IMR-90 (cell line): ENCODE data around the gene STOML1. TPM values are rescaled to one million over a fixed set of nuclear protein-coding genes. Genes with fewer than 3 reads are reported as not detected.

Experiments
- ATAC-seq: fragments of 200-7000 bp; cut with Tn5 transposase; 2 replicates; pipeline ENCODE4 v1.9.1; 2020; ENCODE audit warnings: low read depth, mild to moderate bottlenecking, moderate library complexity
- BruUV-seq: library from RNA; stranded (reverse); fragments of 400-500 nt; replicated peaks from 2 replicates; lab custom pipeline; 2021; lab: Mats Ljungman, UMichigan
- CTCF ChIA-PET: fragments of 300-600 bp; formaldehyde crosslinking; extraction: SDS; loops from one replicate; lab custom pipeline; 2021; ENCODE audit warnings: antibody characterized with exemption; lab: Yijun Ruan, JAX
- POLR2A ChIA-PET: fragments of 300-600 bp; sonication (Branson Sonifier 250); formaldehyde crosslinking; loops from one replicate; lab custom pipeline; 2022; ENCODE audit warnings: antibody characterized with exemption; ENCODE audit not compliant: unreplicated experiment; lab: Charles Lee
- DNase-seq: peaks from one replicate; pipeline ENCODE4 v3.0.0; 2013
- H2AFZ ChIP-seq: replicated peaks from 2 replicates; pipeline ENCODE3; 2013; ENCODE audit warnings: low read length, mild to moderate bottlenecking; ENCODE audit not compliant: poor library complexity
- H2AK5ac ChIP-seq: 2 replicates; pipeline ENCODE4 v1.6.1; 2013; ENCODE audit warnings: low read depth, low read length, inconsistent platforms
- H2AK9ac ChIP-seq: replicated peaks from 2 replicates; pipeline ENCODE3; 2013; ENCODE audit warnings: mild to moderate bottlenecking, low read depth, low read length, moderate library complexity; ENCODE audit not compliant: poor library complexity
- H2BK120ac ChIP-seq: 2 replicates; pipeline ENCODE4 v1.6.1; 2013; ENCODE audit warnings: low read depth, low read length, inconsistent platforms
- H2BK15ac ChIP-seq: 3 replicates; pipeline ENCODE4 v1.6.1; 2013; ENCODE audit warnings: low read depth, low read length, inconsistent platforms
- H2BK20ac ChIP-seq: 2 replicates; pipeline ENCODE4 v1.6.1; 2013; ENCODE audit warnings: low read depth, mild to moderate bottlenecking, inconsistent platforms, low read length, moderate library complexity
- H2BK5ac ChIP-seq: 2 replicates; pipeline ENCODE4 v1.6.1; 2013; ENCODE audit warnings: mild to moderate bottlenecking, low read depth, low read length, inconsistent platforms; ENCODE audit not compliant: poor library complexity, severe bottlenecking
- H3K14ac ChIP-seq: replicated peaks from 2 replicates; pipeline ENCODE4 v1.6.1; 2013; ENCODE audit warnings: low read depth, low read length, inconsistent platforms
- H3K18ac ChIP-seq: 2 replicates; pipeline ENCODE4 v1.6.1; 2013; ENCODE audit warnings: low read depth, low read length, control low read depth
- H3K23ac ChIP-seq: 2 replicates; pipeline ENCODE4 v1.6.1; 2013; ENCODE audit warnings: low read depth, low read length, inconsistent platforms
- H3K27ac ChIP-seq: 2 replicates; pipeline ENCODE4 v1.5.1; 2013; ENCODE audit warnings: mild to moderate bottlenecking, control low read depth, low read length; ENCODE audit not compliant: insufficient read depth
- H3K27me3 ChIP-seq: 2 replicates; pipeline ENCODE4 v1.6.1; 2013; ENCODE audit warnings: low read length; ENCODE audit not compliant: control insufficient read depth, insufficient read depth
- H3K36me3 ChIP-seq: 2 replicates; pipeline ENCODE4 v1.6.1; 2013; ENCODE audit warnings: low read length, mixed read lengths; ENCODE audit not compliant: control insufficient read depth, insufficient read depth
- H3K4ac ChIP-seq: 2 replicates; pipeline ENCODE4 v1.6.1; 2013; ENCODE audit warnings: low read depth, low read length, inconsistent platforms
- H3K4me1 ChIP-seq: 2 replicates; pipeline ENCODE4 v1.6.1; 2013; ENCODE audit warnings: low read length, mixed read lengths; ENCODE audit not compliant: control insufficient read depth, insufficient read depth
- H3K4me2 ChIP-seq: 2 replicates; pipeline ENCODE4 v1.6.1; 2013; ENCODE audit warnings: low read depth, mild to moderate bottlenecking, control low read depth, low read length, moderate library complexity
- H3K4me3 ChIP-seq: 2 replicates; pipeline ENCODE4 v1.5.1; 2013; ENCODE audit warnings: low read depth, mild to moderate bottlenecking, control low read depth, low read length, moderate library complexity; ENCODE audit not compliant: insufficient read depth
- H3K56ac ChIP-seq: 2 replicates; pipeline ENCODE4 v1.6.1; 2013; ENCODE audit warnings: low read length, inconsistent platforms; ENCODE audit not compliant: insufficient read depth; ENCODE audit errors: extremely low read depth
- H3K79me1 ChIP-seq, 2 experiments: 2 replicates each; pipeline ENCODE4 v1.6.1; 2013; ENCODE audit warnings: low read length in 2 of 2, inconsistent platforms in 1 of 2, low read depth in 1 of 2
- H3K9ac ChIP-seq: 2 replicates; pipeline ENCODE4 v1.6.1; 2013; ENCODE audit warnings: low read depth, low read length, control low read depth
- H3K9me1 ChIP-seq: 2 replicates; pipeline ENCODE4 v1.6.1; 2013; ENCODE audit warnings: low read length, inconsistent platforms; ENCODE audit not compliant: insufficient read depth
- H3K9me3 ChIP-seq: 2 replicates; pipeline ENCODE4 v1.6.1; 2013; ENCODE audit warnings: low read length; ENCODE audit not compliant: control insufficient read depth, insufficient read depth
- H4K20me1 ChIP-seq: 2 replicates; pipeline ENCODE4 v1.6.1; 2013; ENCODE audit warnings: low read length, inconsistent platforms; ENCODE audit not compliant: insufficient read depth
- H4K5ac ChIP-seq: 2 replicates; pipeline ENCODE4 v1.6.1; 2013; ENCODE audit warnings: mild to moderate bottlenecking, low read depth, low read length, control low read depth
- H4K8ac ChIP-seq, 2 experiments: 2 replicates each; pipeline ENCODE4 v1.6.1; 2013; ENCODE audit warnings: low read depth in 2 of 2, low read length in 2 of 2, control low read depth in 1 of 2, inconsistent platforms in 1 of 2
- H4K91ac ChIP-seq: 2 replicates; pipeline ENCODE4 v1.6.1; 2013; ENCODE audit warnings: low read depth, low read length, inconsistent platforms; ENCODE audit not compliant: insufficient read depth
- MAZ ChIP-seq: IDR thresholded peaks from 2 replicates; pipeline ENCODE4 v1.6.1; 2012; ENCODE audit warnings: low read depth, mild to moderate bottlenecking, low read length, improper control_type of control experiment, moderate library complexity, borderline replicate concordance
- RCOR1 ChIP-seq: IDR thresholded peaks from 2 replicates; pipeline ENCODE4 v1.6.1; 2012; ENCODE audit warnings: mild to moderate bottlenecking, low read length, improper control_type of control experiment; ENCODE audit not compliant: insufficient replicate concordance
- WGBS, 2 experiments: methylation state at CpG; one replicate each; pipeline versions ENCODE4 v1.1.5 to v1.1.7; 2013; ENCODE audit warnings: missing lambda C conversion rate in 2 of 2; ENCODE audit not compliant: insufficient read length in 1 of 2; ENCODE audit errors: extremely low coverage in 2 of 2; 5-methylcytosine and 5-hydroxymethylcytosine counted together
- dilution Hi-C: fragments of 300-500 bp; cut with HindIII; formaldehyde crosslinking; loops from one replicate; pipeline ENCODE4 v1.14.3; 2018; ENCODE audit warnings: low sequenced_read_pairs; ENCODE audit not compliant: unreplicated experiment
- in situ Hi-C: fragments of 300-500 bp; cut with MboI; formaldehyde crosslinking; loops from 3 replicates; pipeline ENCODE4 v1.14.3; 2019; ENCODE audit warnings: low sequenced_read_pairs, inconsistent platforms, mixed read lengths
- intact Hi-C: fragments of 100-400 bp; cut with micrococcal nuclease; formaldehyde crosslinking; loops from 2 replicates; pipeline ENCODE4 v1.10.0; 2022
- polyA plus RNA-seq, 3 experiments: library from polyadenylated mRNA; depleted of rRNA; stranded (reverse); fragments of >200 nt; gene quantifications; 2 replicates each; pipeline ENCODE4 v1.2.3, GENCODE V29; 2012; ENCODE audit warnings: low replicate concordance in 1 of 3
- total RNA-seq: library from RNA; depleted of rRNA; stranded (reverse); fragments of >200 nt; gene quantifications from 2 replicates; pipeline ENCODE4 v1.2.3, GENCODE V29; 2012

Gene STOML1
- total and polyA plus RNA-seq, 2 of the 4 experiments (the other 2 are of a cell fraction): 11.8 to 21.2 TPM

GRCh38 chr15:73985101-73985873 is 6.8 kb downstream of the STOML1 start:
- Histone ChIP-seq H3K23ac (no peak overlapping the region), H4K20me1 (no peaks in the 10 kb centered on the region), H4K8ac (no peak overlapping the region), H3K36me3 (no peaks in the 10 kb centered on the region), H2BK20ac (0 out of 2 replicates have a peak overlapping the region, but pooled peaks have one; percentile 19), H4K91ac (peak overlapping the region; percentile 11; the same call in 1 of the 2 replicates), H2BK120ac (0 out of 2 replicates have a peak overlapping the region, but pooled peaks have one; percentile 83), H3K4me2 (no peak overlapping the region), H3K4me3 (no peak overlapping the region), H3K27ac (no peak overlapping the region), H3K27me3 (no peaks in the 10 kb centered on the region), H4K5ac (no peak overlapping the region), H3K9ac (no peak overlapping the region), H3K9me1 (peaks cover 46% of the 10 kb centered on the region), H2BK5ac (peak overlapping the region; percentile 25), H3K4me1 (peaks cover 52% of the 10 kb centered on the region), H2AFZ (no peak overlapping the region), H3K56ac (no peak overlapping the region), H2BK15ac (peak overlapping the region; percentile 23; the same call in 1 of the 3 replicates), H3K14ac (no peak overlapping the region), H3K4ac (no peak overlapping the region; the same call in 1 of the 2 replicates), H2AK9ac (peak overlapping the region; percentile 84), H3K18ac (no peak overlapping the region), H3K9me3 (no peaks in the 10 kb centered on the region), H2AK5ac (peak overlapping the region; percentile 43), H3K79me1 (peaks cover 0 to 31% of the 10 kb centered on the region in 2 experiments; a peak in 2 of 4 replicates)
- CTCF ChIA-PET: interaction anchor here (0.7 kb wide), 1 partner anchor 9 kb away, joined by 3 read pairs; the partner anchor contains the start of gene PML
- DNase-seq: peak; percentile 83
- in situ Hi-C loops: no loop called here
- ATAC-seq: no peak
- no TSS peak for BruUV-seq
- WGBS, 2 experiments: 79% methylated on average over 2 of the region's 13 CpGs; no CpG with 5 or more reads in 1 of the 2 experiments
- TF ChIP-seq RCOR1 (peak; percentile 26), MAZ (no peak)
- intact Hi-C loops: no loop called here
- dilution Hi-C loops: no loop called here
- POLR2A ChIA-PET: no interaction called here
